Caco-2 (cell line): ENCODE measurements around the gene MED25. TPM values are rescaled to one million over a fixed set of nuclear protein-coding genes. Genes with fewer than 3 reads are reported as not detected.
A peak's percentile ranks its signal among the peaks of the same experiment; 100 is the strongest.

Source experiments
- BruUV-seq: library from RNA; stranded (reverse); fragments of 400-500 nt; replicated peaks from 2 replicates; lab custom pipeline; 2021; lab: Mats Ljungman, UMichigan
- CTCF ChIA-PET: fragments of 300-600 bp; sonication (Branson Sonifier 250); formaldehyde crosslinking; loops from one replicate; lab custom pipeline; 2022; ENCODE audit warnings: antibody characterized with exemption; lab: Charles Lee
- POLR2A ChIA-PET: fragments of 300-600 bp; sonication (Branson Sonifier 250); formaldehyde crosslinking; loops from one replicate; lab custom pipeline; 2022; ENCODE audit warnings: antibody characterized with exemption; lab: Charles Lee
- DNase-seq, 2 experiments: peaks; one replicate each; pipeline versions ENCODE4 v3.0.0 to v3.0.0-alpha.2; 2020 to 2022
- H3K27me3 ChIP-seq: replicated peaks from 2 replicates; pipeline ENCODE4 v1.6.0; 2011; ENCODE audit warnings: low read length; ENCODE audit not compliant: control insufficient read depth, insufficient read depth
- H3K36me3 ChIP-seq: 2 replicates; pipeline ENCODE4 v1.5.1; 2011; ENCODE audit warnings: low read length; ENCODE audit not compliant: control insufficient read depth, insufficient read depth
- H3K4me1 ChIP-seq: fragments of 250-450 bp; sonication (Bioruptor Pico); 2 replicates; pipeline ENCODE4 v1.5.1; 2020; ENCODE audit warnings: mild to moderate bottlenecking
- H3K4me3 ChIP-seq: 2 replicates; pipeline ENCODE4 v1.5.1; 2011; ENCODE audit warnings: low read depth, mild to moderate bottlenecking, control low read depth, low read length
- H3K9me3 ChIP-seq: fragments of 250-450 bp; sonication (Bioruptor Pico); 2 replicates; pipeline ENCODE4 v1.5.1; 2020; ENCODE audit warnings: mild to moderate bottlenecking, moderate library complexity
- H3K27ac Mint-ChIP-seq: one replicate; pipeline ENCODE4 v1.8.0; 2022; ENCODE audit warnings: mixed read lengths; ENCODE audit not compliant: unreplicated experiment
- H3K27me3 Mint-ChIP-seq: one replicate; pipeline ENCODE4 v1.8.0; 2022; ENCODE audit warnings: mixed read lengths; ENCODE audit not compliant: insufficient read depth, unreplicated experiment
- H3K36me3 Mint-ChIP-seq: one replicate; pipeline ENCODE4 v1.8.0; 2022; ENCODE audit warnings: mild to moderate bottlenecking, mixed read lengths; ENCODE audit not compliant: insufficient read depth, unreplicated experiment
- H3K4me1 Mint-ChIP-seq: one replicate; pipeline ENCODE4 v1.8.0; 2022; ENCODE audit warnings: low read depth, mixed read lengths; ENCODE audit not compliant: unreplicated experiment
- H3K4me3 Mint-ChIP-seq: one replicate; pipeline ENCODE4 v1.8.0; 2022; ENCODE audit warnings: mild to moderate bottlenecking, moderate library complexity, mixed read lengths; ENCODE audit not compliant: unreplicated experiment
- H3K9me3 Mint-ChIP-seq: one replicate; pipeline ENCODE4 v1.8.0; 2022; ENCODE audit warnings: mixed read lengths; ENCODE audit not compliant: unreplicated experiment
- CTCF ChIP-seq, 2 experiments: fragments of 200-600 bp in 1 of 2; IDR thresholded peaks; 1 replicate in 1 of 2; 2 replicates in 1 of 2; pipeline versions ENCODE4 v1.5.1 to v1.8.0; 2011 to 2022; ENCODE audit warnings: antibody characterized with exemption in 1 of 2, control low read depth in 1 of 2, inconsistent platforms in 1 of 2, low read depth in 1 of 2, low read length in 1 of 2, mild to moderate bottlenecking in 1 of 2, moderate library complexity in 1 of 2; ENCODE audit not compliant: insufficient read depth in 1 of 2, severe bottlenecking in 1 of 2, unreplicated experiment in 1 of 2
- intact Hi-C: fragments of 100-400 bp; cut with micrococcal nuclease; formaldehyde crosslinking; loops from one replicate; pipeline ENCODE4 v1.10.0; 2022; ENCODE audit not compliant: unreplicated experiment
- microRNA-seq: library from miRNA; unstranded; fragments of <30 nt; microRNA quantifications from one replicate; pipeline ENCODE4 v1.2.0, GENCODE V29; 2022
- total RNA-seq: library from RNA; stranded (reverse); gene quantifications from 2 replicates; pipeline ENCODE4 v1.2.3, GENCODE V29; 2022

Gene MED25
- total RNA-seq, 1 experiment from 2014 or later: 102 TPM

GRCh38 chr19:49884760-49885159 lies 66.7 kb downstream of the MED25 start:
- ChIA-PET POLR2A (no interaction called here), CTCF (no interaction called here)
- no peak overlapping the region for H3K4me3 Mint-ChIP-seq
- peaks cover 40% of the 10 kb centered on the region for H3K36me3 Mint-ChIP-seq
- H3K4me1 ChIP-seq: peaks cover 9% of the 10 kb centered on the region
- intact Hi-C loops: no loop called here
- DNase-seq: no peak
- 0 out of 2 replicates have a peak, but pooled peaks cover 4% of the 10 kb centered on the region for H3K9me3 ChIP-seq
- no peaks in the 10 kb centered on the region for H3K4me1 Mint-ChIP-seq
- peaks cover 11% of the 10 kb centered on the region for H3K36me3 ChIP-seq
- BruUV-seq: no TSS peak
- no peaks in the 10 kb centered on the region for H3K27me3 Mint-ChIP-seq
- no peaks in the 10 kb centered on the region for H3K27me3 ChIP-seq
- no peak overlapping the region for H3K4me3 ChIP-seq
- no peak overlapping the region for H3K27ac Mint-ChIP-seq
- TF ChIP-seq CTCF (IDR thresholded peaks at IDR 0.05; ENCODE audit: insufficient read depth in 1 of 2, low read depth in 1 of 2, low read length in 1 of 2, severe bottlenecking in 1 of 2, unreplicated experiment in 1 of 2): no peak
- no peaks in the 10 kb centered on the region for H3K9me3 Mint-ChIP-seq

Small RNA genes within 50 kb of the gene (microRNA-seq; reads per million reads assigned to microRNA genes)
- gene MIR4749 (4.3 reads per million, percentile 29 among the genes with 10 or more reads in this experiment), gene MIR6799 (1.1 reads per million), gene MIR6800 (2.6 reads per million, percentile 14 among the genes with 10 or more reads in this experiment)

Other genes with a start within 250 kb of the MED25 start
- gene NOSIP, start 237.7 kb upstream of the MED25 start, total RNA-seq: 74.7 and 77.7 TPM in 2 replicates
- gene PRRG2, start 237.0 kb upstream of the MED25 start, total RNA-seq: 7.7 and 8.4 TPM in 2 replicates
- gene PRR12, start 227.1 kb upstream of the MED25 start, total RNA-seq: 38.8 and 40.5 TPM in 2 replicates
- 10.6 and 11.3 TPM in 2 replicates for gene RRAS, start 178.1 kb upstream of the MED25 start, total RNA-seq
- gene SCAF1, start 176.1 kb upstream of the MED25 start, total RNA-seq: 83.4 and 89.5 TPM in 2 replicates
- gene IRF3, start 152.4 kb upstream of the MED25 start, total RNA-seq: 125 and 131 TPM in 2 replicates
- gene BCL2L12, start 152.4 kb upstream of the MED25 start, total RNA-seq: 103 and 111 TPM in 2 replicates
- gene PRMT1, start 141.0 kb upstream of the MED25 start, total RNA-seq: 326 and 343 TPM in 2 replicates
- 8.5 and 10.4 TPM in 2 replicates for gene ADM5, start 128.7 kb upstream of the MED25 start, total RNA-seq
- gene CPT1C, start 127.2 kb upstream of the MED25 start, total RNA-seq: 1.9 and 2.0 TPM in 2 replicates
- not detected in 2 replicates for gene TSKS, start 55.0 kb upstream of the MED25 start, total RNA-seq
- gene AP2A1, start 51.3 kb upstream of the MED25 start, total RNA-seq: 107 and 126 TPM in 2 replicates
- 0.75 and 0.93 TPM in 2 replicates for gene FUZ, start 5.0 kb upstream of the MED25 start, total RNA-seq
- 209 and 224 TPM in 2 replicates for gene PTOV1, start 32.9 kb downstream of the MED25 start, total RNA-seq
- 130 and 147 TPM in 2 replicates for gene PNKP, start 49.3 kb downstream of the MED25 start, total RNA-seq
- gene AKT1S1, start 59.1 kb downstream of the MED25 start, total RNA-seq: 64.6 and 77.6 TPM in 2 replicates
- 55.3 and 56.5 TPM in 2 replicates for gene TBC1D17, start 59.4 kb downstream of the MED25 start, total RNA-seq
- gene IL4I1, start 78.6 kb downstream of the MED25 start, total RNA-seq: 0.61 and 1.1 TPM in 2 replicates
- 47.3 and 64.0 TPM in 2 replicates for gene ATF5, start 110.9 kb downstream of the MED25 start, total RNA-seq
- 116 and 118 TPM in 2 replicates for gene NUP62, start 111.2 kb downstream of the MED25 start, total RNA-seq
- gene SIGLEC11, start 142.9 kb downstream of the MED25 start, total RNA-seq: not detected in 2 replicates
- gene VRK3, start 207.1 kb downstream of the MED25 start, total RNA-seq: 44.2 and 46.3 TPM in 2 replicates
- gene ZNF473, start 207.7 kb downstream of the MED25 start, total RNA-seq: 22.3 and 24.9 TPM in 2 replicates